ENCODE results near the gene ZNF789.

DNA sequence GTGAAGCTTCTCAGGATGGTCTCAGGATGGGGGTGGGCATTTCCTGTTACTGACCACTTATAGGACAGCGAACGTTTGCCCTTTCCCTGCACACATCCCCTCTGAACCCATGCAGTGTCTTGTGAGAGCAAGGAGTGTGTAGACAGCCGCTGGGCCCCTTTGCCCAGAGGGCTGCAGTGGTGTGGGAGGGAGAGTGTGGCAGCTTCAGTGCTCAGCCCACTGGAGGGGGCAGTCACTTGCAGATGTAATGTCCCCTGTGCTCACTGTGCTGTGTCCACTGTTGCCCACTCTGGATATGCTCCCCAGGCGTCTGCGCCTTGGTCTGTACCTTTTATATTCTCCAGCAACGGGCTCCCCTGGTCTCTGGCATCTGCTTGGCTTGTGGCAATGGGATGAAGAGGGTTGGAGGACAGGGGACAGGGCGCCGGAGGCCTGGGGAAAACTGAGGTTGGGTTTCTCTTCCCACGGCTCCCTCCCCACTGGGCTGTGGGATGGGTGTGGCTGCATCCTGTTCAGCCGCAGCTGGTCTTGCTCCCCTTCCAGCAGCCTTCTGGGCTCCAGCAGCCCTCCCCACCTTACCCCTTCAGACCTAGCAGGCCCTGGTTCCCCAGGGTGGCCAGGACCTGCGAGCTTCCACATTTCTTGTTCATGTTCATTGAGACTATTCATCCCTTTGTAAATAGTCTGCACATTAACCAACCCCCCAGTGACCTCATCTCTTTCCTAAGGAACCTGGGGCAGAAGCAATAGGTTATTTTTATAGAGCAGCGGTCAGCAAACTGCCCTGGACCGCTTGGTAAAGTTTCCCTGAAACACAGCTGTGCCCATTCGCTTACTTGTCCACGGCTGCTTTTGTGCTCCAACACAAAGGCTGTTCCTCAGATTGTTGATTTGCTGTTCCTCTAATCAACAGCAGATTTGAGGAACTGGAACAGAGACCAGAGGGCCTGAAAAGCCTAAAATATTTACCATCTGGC lies 6.1 kb downstream of the ZNF789 start:
- no peak for TF ChIP-seq KDM1A (CRISPR knock-in tag; IDR thresholded peaks at IDR 0.05)
- TF ChIP-seq PCBP1 (IDR thresholded peaks at IDR 0.05; ENCODE audit: borderline replicate concordance, low read depth, low read length), result no peak

Measured in HepG2 (cell line).